ENCODE measurements around the gene MOV10L1. TPM values are rescaled to one million over a fixed set of nuclear protein-coding genes. Genes with fewer than 3 reads are reported as not detected.

The MOV10L1 gene
- total RNA-seq, 4 donors from 2014 or later: 0.67 TPM; not detected in 3

GRCh38 chr22:50101870-50102565 is 12.2 kb downstream of the MOV10L1 start:
- Histone ChIP-seq H3K9me3 (no peaks in the 10 kb centered on the region), H3K36me3 (no peaks in the 10 kb centered on the region), H3K4me3 (no peak overlapping the region), H3K4me1 (no peaks in the 10 kb centered on the region), H3K27me3 (no peaks in the 10 kb centered on the region), H3K27ac (no peak overlapping the region)
- no peak for DNase-seq
- TF ChIP-seq POLR2A (IDR thresholded peaks at IDR 0.05): no peak

- Histone ChIP-seq H3K4me1 (no peaks in the 10 kb centered on the region), H3K27me3 (no peaks in the 10 kb centered on the region), H3K36me3 (no peaks in the 10 kb centered on the region), H3K27ac (no peak overlapping the region), H3K9me3 (no peaks in the 10 kb centered on the region), H3K4me3 (no peak overlapping the region)
- no peak for TF ChIP-seq POLR2A (IDR thresholded peaks at IDR 0.05)
- TF ChIP-seq CTCF (IDR thresholded peaks at IDR 0.05): no peak
- DNase-seq: peak in 1 of 3 donors; percentile 26
Measured at GRCh38 chr22:50102946-50103345, 13.1 kb downstream of the MOV10L1 start.

- Histone ChIP-seq H3K4me1 (no peaks in the 10 kb centered on the region), H3K27ac (no peak overlapping the region), H3K4me3 (no peak overlapping the region), H3K27me3 (no peaks in the 10 kb centered on the region), H3K36me3 (no peaks in the 10 kb centered on the region), H3K9me3 (no peaks in the 10 kb centered on the region)
- TF ChIP-seq POLR2A (IDR thresholded peaks at IDR 0.05) (no peak), CTCF (IDR thresholded peaks at IDR 0.05) (no peak)
- DNase-seq: no peak
Measured at GRCh38 chr22:50104141-50104544, 14.3 kb downstream of the MOV10L1 start.

- H3K27me3 ChIP-seq: no peaks in the 10 kb centered on the region
- no peaks in the 10 kb centered on the region for H3K4me1 ChIP-seq
- TF ChIP-seq CTCF (IDR thresholded peaks at IDR 0.05) (no peak), POLR2A (IDR thresholded peaks at IDR 0.05) (no peak)
- peak in 1 of 3 donors; percentile 56 for DNase-seq
- no peaks in the 10 kb centered on the region for H3K36me3 ChIP-seq
- H3K9me3 ChIP-seq: no peaks in the 10 kb centered on the region
- H3K27ac ChIP-seq: no peak overlapping the region
- no peak overlapping the region for H3K4me3 ChIP-seq
Measured at GRCh38 chr22:50105208-50106100, 15.6 kb downstream of the MOV10L1 start.

GRCh38 chr22:50107529-50107928 is 17.7 kb downstream of the MOV10L1 start:
- H3K9me3 ChIP-seq: no peaks in the 10 kb centered on the region
- no peaks in the 10 kb centered on the region for H3K27me3 ChIP-seq
- H3K4me3 ChIP-seq: no peak overlapping the region
- no peaks in the 10 kb centered on the region for H3K36me3 ChIP-seq
- H3K27ac ChIP-seq: no peak overlapping the region
- no peak for TF ChIP-seq POLR2A (IDR thresholded peaks at IDR 0.05)
- no peak for TF ChIP-seq CTCF (IDR thresholded peaks at IDR 0.05)
- no peaks in the 10 kb centered on the region for H3K4me1 ChIP-seq
- no peak for DNase-seq

- H3K9me3 ChIP-seq: no peaks in the 10 kb centered on the region
- no peaks in the 10 kb centered on the region for H3K36me3 ChIP-seq
- H3K27ac ChIP-seq: no peak overlapping the region
- TF ChIP-seq CTCF (IDR thresholded peaks at IDR 0.05): no peak
- TF ChIP-seq POLR2A (IDR thresholded peaks at IDR 0.05): no peak
- H3K4me1 ChIP-seq: no peaks in the 10 kb centered on the region
- H3K4me3 ChIP-seq: no peak overlapping the region
- H3K27me3 ChIP-seq: no peaks in the 10 kb centered on the region
- no peak for DNase-seq
Measured at GRCh38 chr22:50111056-50111455, 21.2 kb downstream of the MOV10L1 start.

Data from Peyer's patch (tissue), 4 donors.